Head of caudate nucleus (tissue), 42 donors: ENCODE data around the gene ADAMTSL3.

Experiments
- DNase-seq, 42 donors: peaks; one replicate each; pipeline versions ENCODE4 v3.0.0 to v3.0.0-alpha.2; 2020 to 2021; ENCODE audit warnings: mixed read lengths in 7 of 42
- intact Hi-C: fragments of 100-400 bp; cut with DNase I; formaldehyde crosslinking; loops from one replicate; pipeline ENCODE4 v1.15.0; 2022

The ADAMTSL3 gene

GRCh38 chr15:83892498-83892897 is 238.6 kb downstream of the ADAMTSL3 start:
- intact Hi-C loops: no loop called here
- no peak for DNase-seq

- no peak for DNase-seq
- intact Hi-C loops: no loop called here
Measured at GRCh38 chr15:83893308-83893707, 239.4 kb downstream of the ADAMTSL3 start.

GRCh38 chr15:83897037-83897436 is 243.1 kb downstream of the ADAMTSL3 start:
- intact Hi-C loops: no loop called here

GRCh38 chr15:83898361-83898760 is 244.4 kb downstream of the ADAMTSL3 start:
- no peak for DNase-seq
- intact Hi-C loops: no loop called here

More at GRCh38 chr15:83897037-83897436, 243.1 kb downstream of the ADAMTSL3 start:
- DNase-seq: no peak

GRCh38 chr15:83899670-83900069 is 245.7 kb downstream of the ADAMTSL3 start:
- DNase-seq: no peak

GRCh38 chr15:83904107-83905040 is 250.5 kb downstream of the ADAMTSL3 start:
- no peak for DNase-seq
- intact Hi-C loops: no loop called here

More at GRCh38 chr15:83899670-83900069, 245.7 kb downstream of the ADAMTSL3 start:
- intact Hi-C loops: no loop called here

- intact Hi-C loops: no loop called here
- DNase-seq: no peak
Measured at GRCh38 chr15:83905556-83906273, 251.8 kb downstream of the ADAMTSL3 start.

GRCh38 chr15:83911345-83911744 is 257.4 kb downstream of the ADAMTSL3 start:
- DNase-seq: no peak
- intact Hi-C loops: no loop called here

GRCh38 chr15:83912343-83912742 is 258.4 kb downstream of the ADAMTSL3 start:
- no peak for DNase-seq
- intact Hi-C loops: no loop called here

GRCh38 chr15:83913034-83913632 is 259.2 kb downstream of the ADAMTSL3 start:
- intact Hi-C loops: no loop called here
- DNase-seq: no peak

- intact Hi-C loops: no loop called here
- DNase-seq: no peak
Measured at GRCh38 chr15:83914906-83915305, 261.0 kb downstream of the ADAMTSL3 start.

- no peak for DNase-seq
- intact Hi-C loops: no loop called here
Measured at GRCh38 chr15:83917432-83917831, 263.5 kb downstream of the ADAMTSL3 start.

GRCh38 chr15:83918011-83918410 is 264.1 kb downstream of the ADAMTSL3 start:
- intact Hi-C loops: no loop called here
- no peak for DNase-seq

GRCh38 chr15:83919319-83919830 is 265.5 kb downstream of the ADAMTSL3 start:
- intact Hi-C loops: no loop called here
- DNase-seq: no peak

GRCh38 chr15:83919978-83920510 is 266.1 kb downstream of the ADAMTSL3 start:
- DNase-seq: no peak
- intact Hi-C loops: no loop called here

GRCh38 chr15:83922649-83923294 is 268.8 kb downstream of the ADAMTSL3 start:
- DNase-seq: no peak
- intact Hi-C loops: no loop called here

- DNase-seq: no peak
- intact Hi-C loops: no loop called here
Measured at GRCh38 chr15:83926116-83926515, 272.2 kb downstream of the ADAMTSL3 start.

- intact Hi-C loops: no loop called here
Measured at GRCh38 chr15:83927704-83928391, 273.9 kb downstream of the ADAMTSL3 start.

More at GRCh38 chr15:83927704-83928391, 273.9 kb downstream of the ADAMTSL3 start:
- no peak for DNase-seq
